ENCODE data around the gene CDC37L1. TPM values are rescaled to one million over a fixed set of nuclear protein-coding genes. Genes with fewer than 3 reads are reported as not detected.

Gene CDC37L1
- total and polyA plus RNA-seq, 9 of the 15 experiments (the other 6 are each of a cell fraction or from before 2014, with no cell fraction given) = 1.5 to 7.9 (median 6.0) TPM

GRCh38 chr9:4661165-4661564 is 18.2 kb upstream of the CDC37L1 start (continued):
- TF ChIP-seq ZMIZ1 (IDR thresholded peaks at IDR 0.05; ENCODE audit: low read depth in 2 of 2, low read length in 2 of 2) (no peak), ZBTB33 (CRISPR knock-in tag; IDR thresholded peaks at IDR 0.05) (no peak)

- no peak overlapping the region for H3K9ac ChIP-seq (ENCODE audit: insufficient read depth in 1 of 2, low read depth in 2 of 2, low read length in 2 of 2)
- no peak for FAIRE-seq
- TF ChIP-seq ZNF232 (CRISPR knock-in tag; IDR thresholded peaks at IDR 0.05) = no peak
- no peak for TF ChIP-seq RNF219 (CRISPR knock-in tag; IDR thresholded peaks at IDR 0.05)
- TF ChIP-seq ZNF224 (CRISPR knock-in tag; IDR thresholded peaks at IDR 0.05) = no peak
- no peak for TF ChIP-seq ZNF239 (CRISPR knock-in tag; IDR thresholded peaks at IDR 0.05)
- TF ChIP-seq MEF2A (IDR thresholded peaks at IDR 0.05; ENCODE audit: control insufficient read depth, low read depth, low read length) = no peak
- no peak for TF ChIP-seq PYGO2 (tag; IDR thresholded peaks at IDR 0.05)
- no peak for TF ChIP-seq SPI1 (IDR thresholded peaks at IDR 0.05; ENCODE audit: borderline replicate concordance, low read depth, low read length)
- no peak for TF ChIP-seq ARID3A (IDR thresholded peaks at IDR 0.05; ENCODE audit: borderline replicate concordance, low read depth, low read length)
Measured at GRCh38 chr9:4661611-4662010, 17.8 kb upstream of the CDC37L1 start.

More at GRCh38 chr9:4661611-4662010, 17.8 kb upstream of the CDC37L1 start:
- ChIA-PET POLR2A (no interaction called here), CTCF (ENCODE audit: low intra/inter-chr PET ratio) (no interaction called here)
- no TSS peak for BruUV-seq (replicated peaks)
- Histone ChIP-seq H3K4me1 (replicated peaks in 1 of 2; ENCODE audit: control insufficient read depth in 2 of 2, insufficient read depth in 2 of 2, low read length in 2 of 2) (peaks cover 10 to 19% of the 10 kb centered on the region in 2 experiments; a peak in 4 of 5 replicates), H4K20me1 (replicated peaks; ENCODE audit: control insufficient read depth, insufficient read depth, low read length) (no peaks in the 10 kb centered on the region), H3K9me3 (replicated peaks; ENCODE audit: control insufficient read depth, insufficient read depth, low read depth, low read length) (no peaks in the 10 kb centered on the region), H3K27me3 (ENCODE audit: control insufficient read depth in 2 of 2, insufficient read depth in 2 of 2, low read length in 2 of 2) (no peaks in the 10 kb centered on the region), H3K9me1 (ENCODE audit: control insufficient read depth, insufficient read depth, low read length) (no peaks in the 10 kb centered on the region), H2AFZ (ENCODE audit: low read depth, low read length) (peak overlapping the region; percentile 91; the same call in 1 of the 2 replicates), H3K4me3 (no peak overlapping the region), H3K36me3 (ENCODE audit: control insufficient read depth, insufficient read depth, low read length) (no peaks in the 10 kb centered on the region), H3K4me2 (ENCODE audit: insufficient read depth, low read length) (0 out of 2 replicates have a peak overlapping the region, but pooled peaks have one; percentile 90), H3K79me2 (ENCODE audit: control insufficient read depth, insufficient read depth, low read length) (peaks cover 14% of the 10 kb centered on the region), H3K27ac (ENCODE audit: extremely low read depth, low read depth, low read length) (no peak overlapping the region)
- WGBS (ENCODE audit: insufficient coverage, low coverage, missing lambda C conversion rate) = 0% methylated on average over 4 of the region's 5 CpGs
- intact Hi-C loops (cut with micrococcal nuclease) = loop anchor here (2.0 to 5.0 kb wide), 2 partner anchors 79 to 326 kb away; partner anchors contain the start of genes AK3 and JAK2
- ATAC-seq = no peak
- in situ Hi-C loops (cut with MboI) = no loop called here
- no peak for DNase-seq (ENCODE audit: extremely low read depth in 1 of 4, low spot score in 3 of 4)
